Keratinocyte (primary cell): ENCODE measurements around the gene STAC. TPM values are rescaled to one million over a fixed set of nuclear protein-coding genes. Genes with fewer than 3 reads are reported as not detected.

Source experiments
- DNase-seq: peaks from one replicate; pipeline ENCODE4 v3.0.0-alpha.2; 2011; ENCODE audit warnings: low read depth, missing footprints, low spot score
- FAIRE-seq: peaks from 2 replicates; lab custom pipeline; 2011; peaks lifted over from hg19 to GRCh38; lab: Jason Lieb, UNC
- H2AFZ ChIP-seq: 2 replicates; pipeline ENCODE4 v1.6.0; 2012; ENCODE audit warnings: low read length, control low read depth, inconsistent platforms; ENCODE audit not compliant: control insufficient read depth
- H3K27ac ChIP-seq: 2 replicates; pipeline ENCODE4 v1.5.1; 2011; ENCODE audit warnings: low read length; ENCODE audit not compliant: control insufficient read depth, insufficient read depth
- H3K27me3 ChIP-seq: 3 replicates; pipeline ENCODE4 v1.6.0; 2011; ENCODE audit warnings: low read length; ENCODE audit not compliant: control insufficient read depth, insufficient read depth; ENCODE audit errors: extremely low read depth
- H3K36me3 ChIP-seq, 2 experiments: 2 replicates in 1 of 2; 3 replicates in 1 of 2; pipeline ENCODE4 v1.5.1; 2011; ENCODE audit warnings: low read length in 2 of 2, mild to moderate bottlenecking in 1 of 2; ENCODE audit not compliant: control insufficient read depth in 2 of 2, insufficient read depth in 2 of 2; ENCODE audit errors: extremely low read depth in 1 of 2
- H3K4me1 ChIP-seq: 3 replicates; pipeline ENCODE4 v1.5.1; 2011; ENCODE audit warnings: low read length; ENCODE audit not compliant: control insufficient read depth, insufficient read depth; ENCODE audit errors: extremely low read depth
- H3K4me2 ChIP-seq: 3 replicates; pipeline ENCODE4 v1.6.0; 2011; ENCODE audit warnings: low read depth, low read length; ENCODE audit not compliant: control insufficient read depth, insufficient read depth; ENCODE audit errors: extremely low read depth
- H3K4me3 ChIP-seq, 3 experiments: fragments of 200-600 bp in 1 of 3; sonication (generic) in 1 of 3; 2 replicates in 2 of 3; 3 replicates in 1 of 3; pipeline ENCODE4 v1.5.1; 2011 to 2016; ENCODE audit warnings: low read length in 3 of 3, mild to moderate bottlenecking in 3 of 3, control low read depth in 2 of 3, inconsistent platforms in 1 of 3, low read depth in 1 of 3, mixed read lengths in 1 of 3, mixed run types in 1 of 3, moderate library complexity in 1 of 3; ENCODE audit not compliant: control insufficient read depth in 2 of 3, insufficient read depth in 2 of 3; ENCODE audit errors: extremely low read depth in 1 of 3
- H3K79me2 ChIP-seq: 2 replicates; pipeline ENCODE4 v1.6.0; 2012; ENCODE audit warnings: low read length; ENCODE audit not compliant: control insufficient read depth, insufficient read depth
- H3K9ac ChIP-seq: 3 replicates; pipeline ENCODE4 v1.6.0; 2011; ENCODE audit warnings: low read length; ENCODE audit not compliant: control insufficient read depth, insufficient read depth; ENCODE audit errors: extremely low read depth
- H3K9me1 ChIP-seq: 3 replicates; pipeline ENCODE4 v1.6.0; 2011; ENCODE audit warnings: low read length; ENCODE audit not compliant: control insufficient read depth, insufficient read depth; ENCODE audit errors: extremely low read depth
- H3K9me3 ChIP-seq: 2 replicates; pipeline ENCODE4 v1.5.1; 2012; ENCODE audit warnings: low read depth, low read length; ENCODE audit not compliant: control insufficient read depth
- H4K20me1 ChIP-seq: 3 replicates; pipeline ENCODE4 v1.6.0; 2011; ENCODE audit warnings: low read length; ENCODE audit not compliant: control insufficient read depth, insufficient read depth; ENCODE audit errors: extremely low read depth
- CTCF ChIP-seq, 3 experiments: IDR thresholded peaks in 1 of 3; conservative IDR thresholded peaks in 1 of 3; optimal IDR thresholded peaks in 1 of 3; 2 replicates in 2 of 3; 3 replicates in 1 of 3; pipeline versions ENCODE3 to v1.5.1; 2011; ENCODE audit warnings: low read length in 3 of 3, mild to moderate bottlenecking in 3 of 3, moderate library complexity in 2 of 3, control low read depth in 1 of 3, inconsistent platforms in 1 of 3; ENCODE audit not compliant: insufficient read depth in 2 of 3; ENCODE audit errors: extremely low read depth in 1 of 3
- EZH2 ChIP-seq: IDR thresholded peaks from one replicate; pipeline ENCODE4 v1.6.1; 2012; ENCODE audit warnings: inconsistent platforms, mild to moderate bottlenecking, low read length, moderate library complexity
- dilution Hi-C: fragments of 300-500 bp; cut with MboI; formaldehyde crosslinking; loops from one replicate; pipeline ENCODE4 v1.7.0; 2020; ENCODE audit warnings: low sequenced_read_pairs; ENCODE audit not compliant: extremely low pct_ligation_motif_present
- polyA plus RNA-seq, 5 experiments: library from polyadenylated mRNA; depleted of rRNA in 3 of 5; stranded (reverse) in 3 of 5; stranded (forward) in 1 of 5; unstranded in 1 of 5; fragments of >200 nt; gene quantifications; 1 replicate in 1 of 5; 2 replicates in 3 of 5; 3 replicates in 1 of 5; pipeline versions ENCODE4 v1.2.1 to v1.2.3, GENCODE V29; 2011 to 2012; ENCODE audit warnings: missing spikeins in 2 of 5, low read depth in 1 of 5, low replicate concordance in 1 of 5

The STAC gene
- polyA plus RNA-seq, 1 donor (not counting 4 experiments of a cell fraction or from before 2014, with no cell fraction given) = 7.9 TPM

GRCh38 chr3:36546226-36546625 lies 165.9 kb downstream of the STAC start:
- dilution Hi-C loops = no loop called here
- no peaks in the 10 kb centered on the region for H4K20me1 ChIP-seq
- H3K4me3 ChIP-seq = no peak overlapping the region
- no peaks in the 10 kb centered on the region for H3K4me1 ChIP-seq
- no peak for FAIRE-seq
- H2AFZ ChIP-seq = no peak overlapping the region
- H3K36me3 ChIP-seq = no peaks in the 10 kb centered on the region
- H3K27ac ChIP-seq = no peak overlapping the region
- no peak for DNase-seq
- no peaks in the 10 kb centered on the region for H3K9me3 ChIP-seq
- no peaks in the 10 kb centered on the region for H3K9me1 ChIP-seq
- no peaks in the 10 kb centered on the region for H3K27me3 ChIP-seq
- no peak overlapping the region for H3K9ac ChIP-seq
- no peaks in the 10 kb centered on the region for H3K79me2 ChIP-seq
- H3K4me2 ChIP-seq = no peak overlapping the region
- no peak for TF ChIP-seq EZH2
- no peak for TF ChIP-seq CTCF (optimal IDR thresholded peaks at IDR 0.05 in 1 of 3, IDR thresholded peaks at IDR 0.05 in 1 of 3, conservative IDR thresholded peaks at IDR 0.05 in 1 of 3; ENCODE audit: extremely low read depth in 1 of 3, insufficient read depth in 2 of 3, low read length in 3 of 3)

- TF ChIP-seq EZH2 (no peak), CTCF (optimal IDR thresholded peaks at IDR 0.05 in 1 of 3, IDR thresholded peaks at IDR 0.05 in 1 of 3, conservative IDR thresholded peaks at IDR 0.05 in 1 of 3; ENCODE audit: extremely low read depth in 1 of 3, insufficient read depth in 2 of 3, low read length in 3 of 3) (no peak)
- Histone ChIP-seq H3K27ac (no peak overlapping the region), H4K20me1 (no peaks in the 10 kb centered on the region), H3K4me3 (no peak overlapping the region), H2AFZ (no peak overlapping the region), H3K27me3 (no peaks in the 10 kb centered on the region), H3K9me1 (no peaks in the 10 kb centered on the region), H3K9ac (no peak overlapping the region), H3K79me2 (no peaks in the 10 kb centered on the region), H3K4me2 (no peak overlapping the region), H3K36me3 (no peaks in the 10 kb centered on the region), H3K4me1 (no peaks in the 10 kb centered on the region), H3K9me3 (no peaks in the 10 kb centered on the region)
- dilution Hi-C loops = no loop called here
- DNase-seq = no peak
- no peak for FAIRE-seq
Measured at GRCh38 chr3:36548712-36549111, 168.4 kb downstream of the STAC start.
